HEK293 (cell line): ENCODE data around the gene SPTBN1.
A peak's percentile ranks its signal among the peaks of the same experiment; 100 is the strongest.

Experiments used
- CTCF ChIA-PET: fragments of 350-600 bp; formaldehyde crosslinking; extraction: SDS; loops from one replicate; lab custom pipeline; 2021; ENCODE audit warnings: antibody characterized with exemption; lab: Yijun Ruan, JAX
- POLR2A ChIA-PET: fragments of 300-600 bp; formaldehyde crosslinking; extraction: SDS; loops from one replicate; lab custom pipeline; 2020; ENCODE audit warnings: antibody characterized with exemption, inconsistent platforms; lab: Yijun Ruan, JAX
- H3K27ac ChIP-seq: fragments of 200-500 bp; sonication (Bioruptor generic); 2 replicates; pipeline ENCODE4 v1.5.1; 2014; ENCODE audit warnings: low read depth, low read length, control low read depth, inconsistent platforms; ENCODE audit errors: extremely low read depth
- H3K36me3 ChIP-seq, 2 experiments: fragments of 200-500 bp in 1 of 2; sonication (Bioruptor generic) in 1 of 2; 1 replicate in 1 of 2; 2 replicates in 1 of 2; pipeline ENCODE4 v1.5.1; 2014 to 2017; ENCODE audit warnings: inconsistent platforms in 2 of 2, low read length in 2 of 2; ENCODE audit not compliant: control insufficient read depth in 2 of 2, insufficient read depth in 1 of 2
- H3K4me1 ChIP-seq: fragments of 200-500 bp; sonication (Bioruptor generic); 2 replicates; pipeline ENCODE4 v1.5.1; 2014; ENCODE audit warnings: mild to moderate bottlenecking, low read length, inconsistent platforms; ENCODE audit not compliant: control insufficient read depth, insufficient read depth
- H3K4me3 ChIP-seq: 2 replicates; pipeline ENCODE4 v1.5.1; 2011; ENCODE audit warnings: low read depth, mild to moderate bottlenecking, control low read depth, low read length, moderate library complexity
- H3K9me3 ChIP-seq: fragments of 200-500 bp; sonication (Bioruptor generic); 2 replicates; pipeline ENCODE4 v1.5.1; 2014; ENCODE audit warnings: low read depth, low read length, inconsistent platforms; ENCODE audit not compliant: control insufficient read depth, insufficient read depth
- EGR2 ChIP-seq: fragments of 450-650 bp; formaldehyde crosslinking; IDR thresholded peaks from 2 replicates; pipeline ENCODE4 v1.5.1; 2016; ENCODE audit warnings: low read depth, missing biosample characterization, missing genetic modification characterization
- GLI2 ChIP-seq: fragments of 450-650 bp; formaldehyde crosslinking; IDR thresholded peaks from 2 replicates; pipeline ENCODE4; 2017; ENCODE audit warnings: missing biosample characterization, missing genetic modification characterization, low read depth, borderline replicate concordance
- YY2 ChIP-seq: fragments of 450-650 bp; formaldehyde crosslinking; IDR thresholded peaks from 2 replicates; pipeline ENCODE4 v1.5.1; 2016; ENCODE audit warnings: missing biosample characterization, missing genetic modification characterization
- ZBTB8A ChIP-seq: fragments of 450-650 bp; formaldehyde crosslinking; IDR thresholded peaks from 2 replicates; pipeline ENCODE4 v1.5.1; 2016; ENCODE audit warnings: missing biosample characterization, missing genetic modification characterization
- ZFHX2 ChIP-seq: fragments of 450-650 bp; formaldehyde crosslinking; conservative IDR thresholded peaks from 2 replicates; pipeline ENCODE4 v1.5.1; 2016; ENCODE audit warnings: missing biosample characterization, missing genetic modification characterization
- ZNF114 ChIP-seq: fragments of 450-650 bp; formaldehyde crosslinking; IDR thresholded peaks from 2 replicates; pipeline ENCODE4 v1.5.0; 2017; ENCODE audit warnings: missing biosample characterization, missing genetic modification characterization
- ZNF133 ChIP-seq: fragments of 450-650 bp; formaldehyde crosslinking; IDR thresholded peaks from 2 replicates; pipeline ENCODE4 v1.5.1; 2016; ENCODE audit warnings: missing biosample characterization, missing genetic modification characterization
- ZNF169 ChIP-seq: fragments of 450-650 bp; formaldehyde crosslinking; IDR thresholded peaks from 2 replicates; pipeline ENCODE4 v1.5.1; 2016; ENCODE audit warnings: missing biosample characterization, missing genetic modification characterization
- ZNF274 ChIP-seq, 2 experiments: fragments of 200-500 bp in 1 of 2; fragments of 450-650 bp in 1 of 2; sonication (Bioruptor generic) in 1 of 2; formaldehyde crosslinking in 1 of 2; IDR thresholded peaks; 2 replicates each; pipeline versions ENCODE4 v1.5.1 to v1.6.1; 2014 to 2016; ENCODE audit warnings: borderline replicate concordance in 1 of 2, inconsistent platforms in 1 of 2, low read length in 1 of 2, missing biosample characterization in 1 of 2, missing genetic modification characterization in 1 of 2
- ZNF600 ChIP-seq: fragments of 450-650 bp; formaldehyde crosslinking; IDR thresholded peaks from 2 replicates; pipeline ENCODE4 v1.5.1; 2016; ENCODE audit warnings: missing biosample characterization, missing genetic modification characterization
- ZNF626 ChIP-seq: fragments of 450-650 bp; sonication (Bioruptor Pico); formaldehyde crosslinking; IDR thresholded peaks from 2 replicates; pipeline ENCODE4 v1.5.1; 2018; ENCODE audit warnings: missing biosample characterization, missing genetic modification characterization, inconsistent platforms
- TF ChIP-seq, protein P1 (sequence below): fragments of 450-650 bp; formaldehyde crosslinking; IDR thresholded peaks from 2 replicates; pipeline ENCODE4 v1.5.1; 2016; ENCODE audit warnings: missing biosample characterization, missing genetic modification characterization
- TF ChIP-seq, protein P2 (sequence below): fragments of 450-650 bp; formaldehyde crosslinking; conservative IDR thresholded peaks from 2 replicates; pipeline ENCODE4 v1.5.1; 2016; ENCODE audit warnings: low read depth, missing biosample characterization, missing genetic modification characterization
- TF ChIP-seq, protein P3 (sequence below): fragments of 450-650 bp; formaldehyde crosslinking; IDR thresholded peaks from 2 replicates; pipeline ENCODE4 v1.5.1; 2016; ENCODE audit warnings: missing biosample characterization, missing genetic modification characterization
- TF ChIP-seq, protein P4 (sequence below): fragments of 450-650 bp; formaldehyde crosslinking; optimal IDR thresholded peaks from 2 replicates; pipeline ENCODE3; 2016; ENCODE audit warnings: missing biosample characterization, mild to moderate bottlenecking, missing genetic modification characterization

SPTBN1 gene

DNA sequence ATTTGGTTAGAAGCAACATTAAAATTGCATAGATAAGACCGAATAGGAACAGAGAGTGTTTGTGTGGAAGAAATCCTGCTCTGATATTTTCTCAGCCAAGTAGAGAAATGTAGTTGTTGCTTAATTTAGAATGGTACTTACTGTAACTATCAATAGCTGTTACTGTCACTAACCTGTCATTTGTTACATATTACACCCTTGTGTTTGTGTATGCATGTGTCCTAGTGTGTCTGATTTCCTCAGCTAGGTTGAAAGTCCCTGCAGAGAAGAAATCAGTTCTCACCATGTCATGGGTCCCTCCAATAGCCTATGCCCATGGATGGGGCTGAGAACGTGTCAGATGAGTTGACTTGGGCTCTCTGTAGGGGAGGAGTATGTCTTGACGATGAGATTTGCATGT, 94.4 kb downstream of the SPTBN1 start (continued):
- no peak for TF ChIP-seq ZNF274 (IDR thresholded peaks at IDR 0.05; ENCODE audit: low read length)
- no peak for TF ChIP-seq ZNF274 (tag by site-specific recombination; IDR thresholded peaks at IDR 0.05; ENCODE audit: borderline replicate concordance)
- no peak for TF ChIP-seq GLI2 (tag by site-specific recombination)
- no peak for TF ChIP-seq ZNF133 (tag by site-specific recombination)
- TF ChIP-seq ZNF114 (tag by site-specific recombination), result no peak

DNA sequence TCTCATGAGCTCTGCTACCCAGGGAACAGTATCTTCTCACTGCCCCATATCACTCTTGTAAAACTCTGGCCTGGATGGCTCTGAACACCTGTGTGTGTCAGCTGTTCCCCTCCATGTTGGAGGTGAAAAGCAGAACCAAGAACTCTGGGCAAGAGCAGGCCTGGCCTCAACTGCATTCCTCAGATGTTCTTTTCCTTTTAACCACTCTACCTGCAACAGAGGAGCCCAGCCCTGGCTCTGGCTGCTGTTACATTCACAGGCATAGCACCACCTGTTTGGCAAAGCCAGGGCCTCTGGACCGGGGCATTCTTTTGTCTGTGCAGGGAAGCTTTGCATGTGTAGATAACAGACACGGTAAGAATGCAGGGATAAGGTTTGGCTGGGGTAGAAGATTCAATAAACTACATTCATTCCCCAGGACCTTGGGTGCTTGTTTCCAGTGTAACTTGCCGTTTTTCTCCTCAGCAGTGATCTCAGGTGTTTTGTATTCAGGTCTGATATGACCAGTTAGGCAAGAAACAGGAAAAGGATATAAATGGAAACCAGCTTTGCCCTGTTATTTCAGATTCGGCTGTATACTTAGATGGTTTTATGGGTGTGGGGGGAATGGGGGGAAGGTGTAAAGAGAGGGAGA, 95.1 kb downstream of the SPTBN1 start:
- ChIA-PET POLR2A (no interaction called here), CTCF (interaction anchor here (1.1 kb wide), 1 partner anchor 172 kb away, joined by 3 read pairs; the partner anchor contains the start of gene EML6)
- TF ChIP-seq ZNF626 (tag by site-specific recombination), result no peak
- TF ChIP-seq, protein P1, sequence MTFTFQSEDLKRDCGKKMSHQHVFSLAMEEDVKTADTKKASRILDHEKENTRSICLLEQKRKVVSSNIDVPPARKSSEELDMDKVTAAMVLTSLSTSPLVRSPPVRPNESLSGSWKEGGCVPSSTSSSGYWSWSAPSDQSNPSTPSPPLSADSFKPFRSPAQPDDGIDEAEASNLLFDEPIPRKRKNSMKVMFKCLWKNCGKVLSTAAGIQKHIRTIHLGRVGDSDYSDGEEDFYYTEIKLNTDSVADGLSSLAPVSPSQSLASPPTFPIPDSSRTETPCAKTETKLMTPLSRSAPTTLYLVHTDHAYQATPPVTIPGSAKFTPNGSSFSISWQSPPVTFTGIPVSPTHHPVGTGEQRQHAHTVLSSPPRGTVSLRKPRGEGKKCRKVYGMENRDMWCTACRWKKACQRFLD (tag by site-specific recombination), result no peak
- TF ChIP-seq ZBTB8A, result no peak
- no peak for TF ChIP-seq GLI2 (tag by site-specific recombination)
- Histone ChIP-seq H3K27ac (no peak overlapping the region), H3K4me3 (no peak overlapping the region), H3K9me3 (no peaks in the 10 kb centered on the region), H3K36me3 (no peaks in the 10 kb centered on the region), H3K4me1 (peaks cover 8% of the 10 kb centered on the region; the same call in 1 of the 2 replicates)

DNA sequence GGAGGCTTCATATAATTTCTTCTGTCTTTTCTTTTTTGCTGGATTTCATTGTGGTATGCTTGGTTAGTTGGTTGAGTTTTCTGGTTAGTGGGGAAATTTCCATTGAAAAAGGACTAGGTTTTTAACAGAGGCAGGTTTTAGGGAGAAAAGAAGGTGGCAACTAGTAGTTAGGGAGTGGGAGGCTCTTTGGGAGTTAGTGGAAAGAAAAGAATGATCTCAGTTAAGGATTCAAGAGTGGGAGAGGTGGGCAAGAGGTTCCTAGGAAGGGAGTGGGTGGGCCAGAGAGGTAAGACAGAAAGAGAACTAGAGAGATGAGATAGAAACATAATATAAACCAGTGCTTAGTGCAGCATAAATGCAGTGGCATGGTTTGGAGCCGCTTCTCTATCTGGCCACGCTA, 96.9 kb downstream of the SPTBN1 start:
- Histone ChIP-seq H3K36me3 (no peaks in the 10 kb centered on the region), H3K4me3 (no peak overlapping the region), H3K4me1 (peaks cover 3% of the 10 kb centered on the region; the same call in 1 of the 2 replicates), H3K9me3 (no peaks in the 10 kb centered on the region), H3K27ac (no peak overlapping the region)
- TF ChIP-seq EGR2 (tag by site-specific recombination) (peak; percentile 92), ZNF169 (tag by site-specific recombination) (no peak), YY2 (tag by site-specific recombination) (no peak), ZNF600 (tag by site-specific recombination) (no peak), ZFHX2 (tag by site-specific recombination) (peak; percentile 90)
- TF ChIP-seq, protein P2, sequence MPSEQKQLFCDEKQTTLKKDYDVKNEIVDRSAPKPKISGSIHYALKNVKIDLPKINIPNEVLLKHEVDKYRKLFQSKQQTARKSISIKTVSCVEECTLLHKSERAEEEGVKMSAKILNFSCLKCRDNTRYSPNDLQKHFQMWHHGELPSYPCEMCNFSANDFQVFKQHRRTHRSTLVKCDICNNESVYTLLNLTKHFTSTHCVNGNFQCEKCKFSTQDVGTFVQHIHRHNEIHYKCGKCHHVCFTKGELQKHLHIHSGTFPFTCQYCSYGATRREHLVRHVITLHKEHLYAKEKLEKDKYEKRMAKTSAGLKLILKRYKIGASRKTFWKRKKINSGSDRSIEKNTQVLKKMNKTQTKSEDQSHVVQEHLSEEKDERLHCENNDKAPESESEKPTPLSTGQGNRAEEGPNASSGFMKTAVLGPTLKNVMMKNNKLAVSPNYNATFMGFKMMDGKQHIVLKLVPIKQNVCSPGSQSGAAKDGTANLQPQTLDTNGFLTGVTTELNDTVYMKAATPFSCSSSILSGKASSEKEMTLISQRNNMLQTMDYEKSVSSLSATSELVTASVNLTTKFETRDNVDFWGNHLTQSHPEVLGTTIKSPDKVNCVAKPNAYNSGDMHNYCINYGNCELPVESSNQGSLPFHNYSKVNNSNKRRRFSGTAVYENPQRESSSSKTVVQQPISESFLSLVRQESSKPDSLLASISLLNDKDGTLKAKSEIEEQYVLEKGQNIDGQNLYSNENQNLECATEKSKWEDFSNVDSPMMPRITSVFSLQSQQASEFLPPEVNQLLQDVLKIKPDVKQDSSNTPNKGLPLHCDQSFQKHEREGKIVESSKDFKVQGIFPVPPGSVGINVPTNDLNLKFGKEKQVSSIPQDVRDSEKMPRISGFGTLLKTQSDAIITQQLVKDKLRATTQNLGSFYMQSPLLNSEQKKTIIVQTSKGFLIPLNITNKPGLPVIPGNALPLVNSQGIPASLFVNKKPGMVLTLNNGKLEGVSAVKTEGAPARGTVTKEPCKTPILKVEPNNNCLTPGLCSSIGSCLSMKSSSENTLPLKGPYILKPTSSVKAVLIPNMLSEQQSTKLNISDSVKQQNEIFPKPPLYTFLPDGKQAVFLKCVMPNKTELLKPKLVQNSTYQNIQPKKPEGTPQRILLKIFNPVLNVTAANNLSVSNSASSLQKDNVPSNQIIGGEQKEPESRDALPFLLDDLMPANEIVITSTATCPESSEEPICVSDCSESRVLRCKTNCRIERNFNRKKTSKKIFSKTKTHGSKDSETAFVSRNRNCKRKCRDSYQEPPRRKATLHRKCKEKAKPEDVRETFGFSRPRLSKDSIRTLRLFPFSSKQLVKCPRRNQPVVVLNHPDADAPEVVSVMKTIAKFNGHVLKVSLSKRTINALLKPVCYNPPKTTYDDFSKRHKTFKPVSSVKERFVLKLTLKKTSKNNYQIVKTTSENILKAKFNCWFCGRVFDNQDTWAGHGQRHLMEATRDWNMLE (tag by site-specific recombination), result no peak
- TF ChIP-seq, protein P3, sequence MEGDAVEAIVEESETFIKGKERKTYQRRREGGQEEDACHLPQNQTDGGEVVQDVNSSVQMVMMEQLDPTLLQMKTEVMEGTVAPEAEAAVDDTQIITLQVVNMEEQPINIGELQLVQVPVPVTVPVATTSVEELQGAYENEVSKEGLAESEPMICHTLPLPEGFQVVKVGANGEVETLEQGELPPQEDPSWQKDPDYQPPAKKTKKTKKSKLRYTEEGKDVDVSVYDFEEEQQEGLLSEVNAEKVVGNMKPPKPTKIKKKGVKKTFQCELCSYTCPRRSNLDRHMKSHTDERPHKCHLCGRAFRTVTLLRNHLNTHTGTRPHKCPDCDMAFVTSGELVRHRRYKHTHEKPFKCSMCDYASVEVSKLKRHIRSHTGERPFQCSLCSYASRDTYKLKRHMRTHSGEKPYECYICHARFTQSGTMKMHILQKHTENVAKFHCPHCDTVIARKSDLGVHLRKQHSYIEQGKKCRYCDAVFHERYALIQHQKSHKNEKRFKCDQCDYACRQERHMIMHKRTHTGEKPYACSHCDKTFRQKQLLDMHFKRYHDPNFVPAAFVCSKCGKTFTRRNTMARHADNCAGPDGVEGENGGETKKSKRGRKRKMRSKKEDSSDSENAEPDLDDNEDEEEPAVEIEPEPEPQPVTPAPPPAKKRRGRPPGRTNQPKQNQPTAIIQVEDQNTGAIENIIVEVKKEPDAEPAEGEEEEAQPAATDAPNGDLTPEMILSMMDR, result no peak
- TF ChIP-seq, protein P4, sequence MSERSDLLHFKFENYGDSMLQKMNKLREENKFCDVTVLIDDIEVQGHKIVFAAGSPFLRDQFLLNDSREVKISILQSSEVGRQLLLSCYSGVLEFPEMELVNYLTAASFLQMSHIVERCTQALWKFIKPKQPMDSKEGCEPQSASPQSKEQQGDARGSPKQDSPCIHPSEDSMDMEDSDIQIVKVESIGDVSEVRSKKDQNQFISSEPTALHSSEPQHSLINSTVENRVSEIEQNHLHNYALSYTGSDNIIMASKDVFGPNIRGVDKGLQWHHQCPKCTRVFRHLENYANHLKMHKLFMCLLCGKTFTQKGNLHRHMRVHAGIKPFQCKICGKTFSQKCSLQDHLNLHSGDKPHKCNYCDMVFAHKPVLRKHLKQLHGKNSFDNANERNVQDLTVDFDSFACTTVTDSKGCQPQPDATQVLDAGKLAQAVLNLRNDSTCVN (tag by site-specific recombination), result no peak
- CTCF ChIA-PET, result interaction anchor here (1.0 kb wide), 1 partner anchor 29 kb away, joined by 3 read pairs; no protein-coding TSS in a partner anchor
- POLR2A ChIA-PET, result no interaction called here
